ENCODE results near the gene UGGT2.
"Not testable (repeated sequence)": the region's sequence is repeated elsewhere in the genome, so short reads cannot be mapped to it uniquely, and the experiment has no call there.

The UGGT2 gene

GRCh38 chr13:95972651-95973050 lies 80.5 kb downstream of the UGGT2 start:
- not testable (repeated sequence) for DNase-seq (ENCODE audit: low spot score)

GRCh38 chr13:95970878-95971277 lies 82.3 kb downstream of the UGGT2 start:
- no peak for DNase-seq (ENCODE audit: low spot score)

- no peak for DNase-seq (ENCODE audit: low spot score)
Observed at GRCh38 chr13:95968906-95969305, 84.3 kb downstream of the UGGT2 start.

GRCh38 chr13:95957331-95957730 lies 95.9 kb downstream of the UGGT2 start:
- no peak for DNase-seq (ENCODE audit: low spot score)

GRCh38 chr13:95956589-95957148 lies 96.5 kb downstream of the UGGT2 start:
- DNase-seq (ENCODE audit: low spot score): no peak

- DNase-seq (ENCODE audit: low spot score): no peak
Observed at GRCh38 chr13:95955719-95956118, 97.5 kb downstream of the UGGT2 start.

- DNase-seq (ENCODE audit: low spot score): no peak
Observed at GRCh38 chr13:95955255-95955654, 97.9 kb downstream of the UGGT2 start.

GRCh38 chr13:95954266-95954665 lies 98.9 kb downstream of the UGGT2 start:
- DNase-seq (ENCODE audit: low spot score): no peak

GRCh38 chr13:95950103-95950502 lies 103.1 kb downstream of the UGGT2 start:
- no peak for DNase-seq (ENCODE audit: low spot score)

- no peak for DNase-seq (ENCODE audit: low spot score)
Observed at GRCh38 chr13:95948656-95949055, 104.5 kb downstream of the UGGT2 start.

- no peak for DNase-seq (ENCODE audit: low spot score)
Observed at GRCh38 chr13:95937714-95938320, 115.4 kb downstream of the UGGT2 start.

- DNase-seq (ENCODE audit: low spot score): no peak
Observed at GRCh38 chr13:95931300-95932025, 121.7 kb downstream of the UGGT2 start.

GRCh38 chr13:95929430-95929829 lies 123.8 kb downstream of the UGGT2 start:
- DNase-seq (ENCODE audit: low spot score): no peak

GRCh38 chr13:95928367-95928906 lies 124.8 kb downstream of the UGGT2 start:
- DNase-seq (ENCODE audit: low spot score): not testable (repeated sequence)

- DNase-seq (ENCODE audit: low spot score): no peak
Observed at GRCh38 chr13:95926231-95926630, 127.0 kb downstream of the UGGT2 start.

- DNase-seq (ENCODE audit: low spot score): no peak
Observed at GRCh38 chr13:95924389-95924994, 128.7 kb downstream of the UGGT2 start.

- no peak for DNase-seq (ENCODE audit: low spot score)
Observed at GRCh38 chr13:95921485-95921884, 131.7 kb downstream of the UGGT2 start.

- DNase-seq (ENCODE audit: low spot score): no peak
Observed at GRCh38 chr13:95920485-95920884, 132.7 kb downstream of the UGGT2 start.

- no peak for DNase-seq (ENCODE audit: low spot score)
Observed at GRCh38 chr13:95918860-95919259, 134.3 kb downstream of the UGGT2 start.

GRCh38 chr13:95914991-95915501 lies 138.2 kb downstream of the UGGT2 start:
- DNase-seq (ENCODE audit: low spot score): no peak

GRCh38 chr13:95906999-95907398 lies 146.2 kb downstream of the UGGT2 start:
- no peak for DNase-seq (ENCODE audit: low spot score)

- DNase-seq (ENCODE audit: low spot score): no peak
Observed at GRCh38 chr13:95903569-95903968, 149.6 kb downstream of the UGGT2 start.

GRCh38 chr13:95902741-95903140 lies 150.5 kb downstream of the UGGT2 start:
- DNase-seq (ENCODE audit: low spot score): no peak

All from cerebellar cortex (tissue), 1 donor.